Hepatocyte (in vitro differentiated cells): ENCODE measurements around the gene ENPP1.

ENCODE experiments used
- EZH2 ChIP-seq: fragments of 200-600 bp; sonication (generic); IDR thresholded peaks from 2 replicates; pipeline ENCODE4 v1.6.1; 2016; ENCODE audit warnings: antibody characterized with exemption, mild to moderate bottlenecking, borderline replicate concordance
- EZH2phosphoT487 ChIP-seq: fragments of 200-600 bp; sonication (generic); IDR thresholded peaks from one replicate; pipeline ENCODE4 v1.6.1; 2018; ENCODE audit warnings: antibody characterized with exemption, mild to moderate bottlenecking, low read depth, moderate library complexity; ENCODE audit not compliant: unreplicated experiment, severe bottlenecking
- TF ChIP-seq, protein P1 (sequence below): fragments of 200-600 bp; sonication (generic); IDR thresholded peaks from 2 replicates; pipeline ENCODE4 v1.5.1; 2016; ENCODE audit warnings: antibody characterized with exemption, mild to moderate bottlenecking; ENCODE audit not compliant: poor library complexity

DNA sequence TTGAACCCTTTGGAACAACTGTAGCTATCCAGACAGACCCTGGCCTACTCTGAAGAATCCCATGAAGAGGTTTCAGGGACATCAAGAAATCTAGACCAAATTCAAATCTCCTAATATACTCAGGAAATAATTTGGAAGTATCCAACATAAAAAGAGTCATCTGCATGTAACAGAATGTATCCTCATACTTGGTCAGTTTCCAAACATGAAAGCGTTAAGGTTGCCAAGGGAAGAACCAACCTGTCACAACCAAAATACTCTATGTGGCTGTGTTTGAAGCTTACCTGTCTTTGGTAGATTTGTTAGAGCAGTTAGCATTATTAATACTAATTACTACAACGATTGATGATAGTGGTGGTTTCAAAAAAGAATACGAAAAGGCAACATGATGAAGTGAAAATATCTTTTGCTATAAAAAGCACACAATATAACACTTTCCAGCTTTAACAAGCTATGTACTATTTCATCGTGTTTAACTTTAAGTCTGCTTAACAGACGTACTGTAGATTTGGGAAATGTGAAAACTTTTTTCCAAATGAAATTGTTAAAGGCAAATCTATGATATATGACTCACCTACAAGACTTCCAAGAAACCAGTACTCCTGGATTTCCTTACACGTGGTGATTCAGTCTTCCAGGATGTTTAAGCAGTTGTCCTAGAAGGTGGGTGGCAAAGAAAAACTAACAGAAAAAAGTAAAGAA, 46.6 kb upstream of the ENPP1 start:
- TF ChIP-seq, protein P1, sequence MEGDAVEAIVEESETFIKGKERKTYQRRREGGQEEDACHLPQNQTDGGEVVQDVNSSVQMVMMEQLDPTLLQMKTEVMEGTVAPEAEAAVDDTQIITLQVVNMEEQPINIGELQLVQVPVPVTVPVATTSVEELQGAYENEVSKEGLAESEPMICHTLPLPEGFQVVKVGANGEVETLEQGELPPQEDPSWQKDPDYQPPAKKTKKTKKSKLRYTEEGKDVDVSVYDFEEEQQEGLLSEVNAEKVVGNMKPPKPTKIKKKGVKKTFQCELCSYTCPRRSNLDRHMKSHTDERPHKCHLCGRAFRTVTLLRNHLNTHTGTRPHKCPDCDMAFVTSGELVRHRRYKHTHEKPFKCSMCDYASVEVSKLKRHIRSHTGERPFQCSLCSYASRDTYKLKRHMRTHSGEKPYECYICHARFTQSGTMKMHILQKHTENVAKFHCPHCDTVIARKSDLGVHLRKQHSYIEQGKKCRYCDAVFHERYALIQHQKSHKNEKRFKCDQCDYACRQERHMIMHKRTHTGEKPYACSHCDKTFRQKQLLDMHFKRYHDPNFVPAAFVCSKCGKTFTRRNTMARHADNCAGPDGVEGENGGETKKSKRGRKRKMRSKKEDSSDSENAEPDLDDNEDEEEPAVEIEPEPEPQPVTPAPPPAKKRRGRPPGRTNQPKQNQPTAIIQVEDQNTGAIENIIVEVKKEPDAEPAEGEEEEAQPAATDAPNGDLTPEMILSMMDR: no peak
- no peak for TF ChIP-seq EZH2phosphoT487
- no peak for TF ChIP-seq EZH2
